IMR-90 (cell line): Measurements from ENCODE around the gene PANX1. TPM values are rescaled to one million over a fixed set of nuclear protein-coding genes. Genes with fewer than 3 reads are reported as not detected.

Source experiments
- ATAC-seq: fragments of 200-7000 bp; cut with Tn5 transposase; 2 replicates; pipeline ENCODE4 v1.9.1; 2020; ENCODE audit warnings: low read depth, mild to moderate bottlenecking, moderate library complexity
- BruUV-seq: library from RNA; stranded (reverse); fragments of 400-500 nt; replicated peaks from 2 replicates; lab custom pipeline; 2021; lab: Mats Ljungman, UMichigan
- CTCF ChIA-PET: fragments of 300-600 bp; formaldehyde crosslinking; extraction: SDS; loops from one replicate; lab custom pipeline; 2021; ENCODE audit warnings: antibody characterized with exemption; lab: Yijun Ruan, JAX
- POLR2A ChIA-PET: fragments of 300-600 bp; sonication (Branson Sonifier 250); formaldehyde crosslinking; loops from one replicate; lab custom pipeline; 2022; ENCODE audit warnings: antibody characterized with exemption; ENCODE audit not compliant: unreplicated experiment; lab: Charles Lee
- DNase-seq: peaks from one replicate; pipeline ENCODE4 v3.0.0; 2013
- H2AFZ ChIP-seq: replicated peaks from 2 replicates; pipeline ENCODE3; 2013; ENCODE audit warnings: low read length, mild to moderate bottlenecking; ENCODE audit not compliant: poor library complexity
- H2AK5ac ChIP-seq: 2 replicates; pipeline ENCODE4 v1.6.1; 2013; ENCODE audit warnings: low read depth, low read length, inconsistent platforms
- H2AK9ac ChIP-seq: replicated peaks from 2 replicates; pipeline ENCODE3; 2013; ENCODE audit warnings: mild to moderate bottlenecking, low read depth, low read length, moderate library complexity; ENCODE audit not compliant: poor library complexity
- H2BK120ac ChIP-seq: 2 replicates; pipeline ENCODE4 v1.6.1; 2013; ENCODE audit warnings: low read depth, low read length, inconsistent platforms
- H2BK15ac ChIP-seq: 3 replicates; pipeline ENCODE4 v1.6.1; 2013; ENCODE audit warnings: low read depth, low read length, inconsistent platforms
- H2BK20ac ChIP-seq: 2 replicates; pipeline ENCODE4 v1.6.1; 2013; ENCODE audit warnings: low read depth, mild to moderate bottlenecking, inconsistent platforms, low read length, moderate library complexity
- H2BK5ac ChIP-seq: 2 replicates; pipeline ENCODE4 v1.6.1; 2013; ENCODE audit warnings: mild to moderate bottlenecking, low read depth, low read length, inconsistent platforms; ENCODE audit not compliant: poor library complexity, severe bottlenecking
- H3K14ac ChIP-seq: replicated peaks from 2 replicates; pipeline ENCODE4 v1.6.1; 2013; ENCODE audit warnings: low read depth, low read length, inconsistent platforms
- H3K18ac ChIP-seq: 2 replicates; pipeline ENCODE4 v1.6.1; 2013; ENCODE audit warnings: low read depth, low read length, control low read depth
- H3K23ac ChIP-seq: 2 replicates; pipeline ENCODE4 v1.6.1; 2013; ENCODE audit warnings: low read depth, low read length, inconsistent platforms
- H3K27ac ChIP-seq: 2 replicates; pipeline ENCODE4 v1.5.1; 2013; ENCODE audit warnings: mild to moderate bottlenecking, control low read depth, low read length; ENCODE audit not compliant: insufficient read depth
- H3K27me3 ChIP-seq: 2 replicates; pipeline ENCODE4 v1.6.1; 2013; ENCODE audit warnings: low read length; ENCODE audit not compliant: control insufficient read depth, insufficient read depth
- H3K36me3 ChIP-seq: 2 replicates; pipeline ENCODE4 v1.6.1; 2013; ENCODE audit warnings: low read length, mixed read lengths; ENCODE audit not compliant: control insufficient read depth, insufficient read depth
- H3K4ac ChIP-seq: 2 replicates; pipeline ENCODE4 v1.6.1; 2013; ENCODE audit warnings: low read depth, low read length, inconsistent platforms
- H3K4me1 ChIP-seq: 2 replicates; pipeline ENCODE4 v1.6.1; 2013; ENCODE audit warnings: low read length, mixed read lengths; ENCODE audit not compliant: control insufficient read depth, insufficient read depth
- H3K4me2 ChIP-seq: 2 replicates; pipeline ENCODE4 v1.6.1; 2013; ENCODE audit warnings: low read depth, mild to moderate bottlenecking, control low read depth, low read length, moderate library complexity
- H3K4me3 ChIP-seq: 2 replicates; pipeline ENCODE4 v1.5.1; 2013; ENCODE audit warnings: low read depth, mild to moderate bottlenecking, control low read depth, low read length, moderate library complexity; ENCODE audit not compliant: insufficient read depth
- H3K56ac ChIP-seq: 2 replicates; pipeline ENCODE4 v1.6.1; 2013; ENCODE audit warnings: low read length, inconsistent platforms; ENCODE audit not compliant: insufficient read depth; ENCODE audit errors: extremely low read depth
- H3K79me1 ChIP-seq, 2 experiments: 2 replicates each; pipeline ENCODE4 v1.6.1; 2013; ENCODE audit warnings: low read length in 2 of 2, inconsistent platforms in 1 of 2, low read depth in 1 of 2
- H3K9ac ChIP-seq: 2 replicates; pipeline ENCODE4 v1.6.1; 2013; ENCODE audit warnings: low read depth, low read length, control low read depth
- H3K9me1 ChIP-seq: 2 replicates; pipeline ENCODE4 v1.6.1; 2013; ENCODE audit warnings: low read length, inconsistent platforms; ENCODE audit not compliant: insufficient read depth
- H3K9me3 ChIP-seq: 2 replicates; pipeline ENCODE4 v1.6.1; 2013; ENCODE audit warnings: low read length; ENCODE audit not compliant: control insufficient read depth, insufficient read depth
- H4K20me1 ChIP-seq: 2 replicates; pipeline ENCODE4 v1.6.1; 2013; ENCODE audit warnings: low read length, inconsistent platforms; ENCODE audit not compliant: insufficient read depth
- H4K5ac ChIP-seq: 2 replicates; pipeline ENCODE4 v1.6.1; 2013; ENCODE audit warnings: mild to moderate bottlenecking, low read depth, low read length, control low read depth
- H4K8ac ChIP-seq, 2 experiments: 2 replicates each; pipeline ENCODE4 v1.6.1; 2013; ENCODE audit warnings: low read depth in 2 of 2, low read length in 2 of 2, control low read depth in 1 of 2, inconsistent platforms in 1 of 2
- H4K91ac ChIP-seq: 2 replicates; pipeline ENCODE4 v1.6.1; 2013; ENCODE audit warnings: low read depth, low read length, inconsistent platforms; ENCODE audit not compliant: insufficient read depth
- BHLHE40 ChIP-seq: fragments of 150-350 bp; IDR thresholded peaks from 2 replicates; pipeline ENCODE4 v1.6.1; 2016; ENCODE audit warnings: mild to moderate bottlenecking, low read depth, low read length
- CHD1 ChIP-seq: IDR thresholded peaks from 2 replicates; pipeline ENCODE4 v1.6.1; 2012; ENCODE audit warnings: low read depth, low read length, improper control_type of control experiment
- FOS ChIP-seq: fragments of 150-350 bp; IDR thresholded peaks from 2 replicates; pipeline ENCODE4 v1.6.1; 2016; ENCODE audit warnings: low read depth, low read length
- MAFK ChIP-seq: IDR thresholded peaks from 2 replicates; pipeline ENCODE4 v1.6.1; 2012; ENCODE audit warnings: low read depth, low read length, improper control_type of control experiment
- MAZ ChIP-seq: IDR thresholded peaks from 2 replicates; pipeline ENCODE4 v1.6.1; 2012; ENCODE audit warnings: low read depth, mild to moderate bottlenecking, low read length, improper control_type of control experiment, moderate library complexity, borderline replicate concordance
- MXI1 ChIP-seq: IDR thresholded peaks from 2 replicates; pipeline ENCODE4 v1.6.1; 2012; ENCODE audit warnings: low read depth, mild to moderate bottlenecking, low read length, moderate library complexity, borderline replicate concordance
- POLR2A ChIP-seq: IDR thresholded peaks from 2 replicates; pipeline ENCODE4 v1.6.1; 2012; ENCODE audit warnings: mild to moderate bottlenecking, low read depth, low read length
- SMC3 ChIP-seq: fragments of 150-350 bp; IDR thresholded peaks from 2 replicates; pipeline ENCODE4 v1.6.1; 2016; ENCODE audit warnings: low read depth, mild to moderate bottlenecking, antibody characterized with exemption, low read length, moderate library complexity
- WGBS, 2 experiments: methylation state at CpG; one replicate each; pipeline versions ENCODE4 v1.1.5 to v1.1.7; 2013; ENCODE audit warnings: missing lambda C conversion rate in 2 of 2; ENCODE audit not compliant: insufficient read length in 1 of 2; ENCODE audit errors: extremely low coverage in 2 of 2; 5-methylcytosine and 5-hydroxymethylcytosine counted together
- dilution Hi-C: fragments of 300-500 bp; cut with HindIII; formaldehyde crosslinking; loops from one replicate; pipeline ENCODE4 v1.14.3; 2018; ENCODE audit warnings: low sequenced_read_pairs; ENCODE audit not compliant: unreplicated experiment
- in situ Hi-C: fragments of 300-500 bp; cut with MboI; formaldehyde crosslinking; loops from 3 replicates; pipeline ENCODE4 v1.14.3; 2019; ENCODE audit warnings: low sequenced_read_pairs, inconsistent platforms, mixed read lengths
- intact Hi-C: fragments of 100-400 bp; cut with micrococcal nuclease; formaldehyde crosslinking; loops from 2 replicates; pipeline ENCODE4 v1.10.0; 2022
- polyA plus RNA-seq, 3 experiments: library from polyadenylated mRNA; depleted of rRNA; stranded (reverse); fragments of >200 nt; gene quantifications; 2 replicates each; pipeline ENCODE4 v1.2.3, GENCODE V29; 2012; ENCODE audit warnings: low replicate concordance in 1 of 3
- total RNA-seq: library from RNA; depleted of rRNA; stranded (reverse); fragments of >200 nt; gene quantifications from 2 replicates; pipeline ENCODE4 v1.2.3, GENCODE V29; 2012
- TF ChIP-seq, protein P1 (sequence below): fragments of 150-350 bp; IDR thresholded peaks from 2 replicates; pipeline ENCODE4 v1.6.1; 2017; ENCODE audit warnings: mild to moderate bottlenecking, antibody characterized with exemption, low read length, low read depth
- TF ChIP-seq, protein P2 (sequence below): conservative IDR thresholded peaks from 2 replicates; pipeline ENCODE4 v1.5.1; 2012; ENCODE audit warnings: mild to moderate bottlenecking, low read depth, low read length, improper control_type of control experiment

Gene PANX1
- total and polyA plus RNA-seq, 2 of the 4 experiments (the other 2 are of a cell fraction) = 29.8 to 70.8 TPM

- H4K8ac ChIP-seq = no peak overlapping the region
- POLR2A ChIA-PET = no interaction called here
- intact Hi-C loops (no loop called here), in situ Hi-C loops (no loop called here), dilution Hi-C loops (no loop called here)
- H3K4me3 ChIP-seq = no peak overlapping the region
- no peak overlapping the region for H3K56ac ChIP-seq
- CTCF ChIA-PET = interaction anchor here (1.0 kb wide), 1 partner anchor 299 kb away, joined by 3 read pairs; no protein-coding TSS in a partner anchor
- no peak overlapping the region for H4K5ac ChIP-seq
- H3K27ac ChIP-seq = no peak overlapping the region
- no TSS peak for BruUV-seq
- H3K14ac ChIP-seq = no peak overlapping the region
- H3K27me3 ChIP-seq = no peaks in the 10 kb centered on the region
- no peak overlapping the region for H3K9ac ChIP-seq
- H3K23ac ChIP-seq = no peak overlapping the region
- H3K9me1 ChIP-seq = peaks cover 10% of the 10 kb centered on the region
- H3K36me3 ChIP-seq = no peaks in the 10 kb centered on the region
- H2BK20ac ChIP-seq = no peak overlapping the region
- H3K4me1 ChIP-seq = peaks cover 16% of the 10 kb centered on the region
- H3K9me3 ChIP-seq = no peaks in the 10 kb centered on the region
- no peak for DNase-seq
- no peak overlapping the region for H2AK5ac ChIP-seq
- ATAC-seq = no peak
- H4K91ac ChIP-seq = no peak overlapping the region
- no peak overlapping the region for H3K18ac ChIP-seq
- 94% methylated on average over 7 of the region's 11 CpGs; no CpG with 5 or more reads in 1 of the 2 experiments for WGBS, 2 experiments
- TF ChIP-seq MXI1 = no peak
- no peak for TF ChIP-seq MAZ
- TF ChIP-seq, protein P1, sequence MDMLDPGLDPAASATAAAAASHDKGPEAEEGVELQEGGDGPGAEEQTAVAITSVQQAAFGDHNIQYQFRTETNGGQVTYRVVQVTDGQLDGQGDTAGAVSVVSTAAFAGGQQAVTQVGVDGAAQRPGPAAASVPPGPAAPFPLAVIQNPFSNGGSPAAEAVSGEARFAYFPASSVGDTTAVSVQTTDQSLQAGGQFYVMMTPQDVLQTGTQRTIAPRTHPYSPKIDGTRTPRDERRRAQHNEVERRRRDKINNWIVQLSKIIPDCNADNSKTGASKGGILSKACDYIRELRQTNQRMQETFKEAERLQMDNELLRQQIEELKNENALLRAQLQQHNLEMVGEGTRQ = no peak
- no peak for TF ChIP-seq FOS
- no peak for TF ChIP-seq MAFK
- TF ChIP-seq, protein P2, sequence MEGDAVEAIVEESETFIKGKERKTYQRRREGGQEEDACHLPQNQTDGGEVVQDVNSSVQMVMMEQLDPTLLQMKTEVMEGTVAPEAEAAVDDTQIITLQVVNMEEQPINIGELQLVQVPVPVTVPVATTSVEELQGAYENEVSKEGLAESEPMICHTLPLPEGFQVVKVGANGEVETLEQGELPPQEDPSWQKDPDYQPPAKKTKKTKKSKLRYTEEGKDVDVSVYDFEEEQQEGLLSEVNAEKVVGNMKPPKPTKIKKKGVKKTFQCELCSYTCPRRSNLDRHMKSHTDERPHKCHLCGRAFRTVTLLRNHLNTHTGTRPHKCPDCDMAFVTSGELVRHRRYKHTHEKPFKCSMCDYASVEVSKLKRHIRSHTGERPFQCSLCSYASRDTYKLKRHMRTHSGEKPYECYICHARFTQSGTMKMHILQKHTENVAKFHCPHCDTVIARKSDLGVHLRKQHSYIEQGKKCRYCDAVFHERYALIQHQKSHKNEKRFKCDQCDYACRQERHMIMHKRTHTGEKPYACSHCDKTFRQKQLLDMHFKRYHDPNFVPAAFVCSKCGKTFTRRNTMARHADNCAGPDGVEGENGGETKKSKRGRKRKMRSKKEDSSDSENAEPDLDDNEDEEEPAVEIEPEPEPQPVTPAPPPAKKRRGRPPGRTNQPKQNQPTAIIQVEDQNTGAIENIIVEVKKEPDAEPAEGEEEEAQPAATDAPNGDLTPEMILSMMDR = no peak
- no peak for TF ChIP-seq CHD1
- TF ChIP-seq SMC3 = no peak
- TF ChIP-seq POLR2A = no peak
- TF ChIP-seq BHLHE40 = no peak
- no peak overlapping the region for H2AFZ ChIP-seq
- H4K20me1 ChIP-seq = no peaks in the 10 kb centered on the region
- H3K4ac ChIP-seq = no peak overlapping the region
- peak overlapping the region; percentile 39 for H2AK9ac ChIP-seq
- no peak overlapping the region for H2BK120ac ChIP-seq
- no peak overlapping the region for H3K4me2 ChIP-seq
- H3K79me1 ChIP-seq = no peaks in the 10 kb centered on the region; a peak in 1 of 4 replicates
- no peak overlapping the region for H2BK15ac ChIP-seq
- H2BK5ac ChIP-seq = no peak overlapping the region
Observed at GRCh38 chr11:94194712-94195111, 66.1 kb downstream of the PANX1 start.
